HG03135 (cell line): ENCODE data around the gene KRT23.
"Not testable (repeated sequence)": the region's sequence is repeated elsewhere in the genome, so short reads cannot be mapped to it uniquely, and the experiment has no call there.

Source experiments
- ATAC-seq: cut with Tn5 transposase; IDR thresholded peaks from one replicate; pipeline ENCODE4 v1.9.1; 2021; ENCODE audit warnings: mild to moderate bottlenecking, moderate library complexity; ENCODE audit not compliant: unreplicated experiment

Gene KRT23

DNA sequence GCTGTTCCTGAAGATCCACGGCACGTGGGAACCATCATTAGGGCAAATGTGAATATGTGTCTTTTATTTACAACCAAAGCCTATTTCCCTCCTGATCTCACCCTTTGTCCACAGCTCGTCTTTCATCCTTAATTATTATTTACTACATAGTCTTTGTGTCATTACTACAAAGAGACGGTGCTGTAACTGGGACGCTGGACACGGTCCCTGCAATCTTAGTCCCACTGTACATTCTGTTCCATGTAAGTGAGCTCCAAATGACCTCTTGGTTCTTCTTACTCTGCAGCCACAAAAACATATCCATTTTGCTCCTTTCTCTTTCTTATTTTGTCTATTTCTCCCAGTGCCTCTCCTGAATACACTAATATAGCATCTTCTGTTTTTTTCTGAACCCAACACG lies 12.7 kb upstream of the KRT23 start:
- ATAC-seq = no peak

DNA sequence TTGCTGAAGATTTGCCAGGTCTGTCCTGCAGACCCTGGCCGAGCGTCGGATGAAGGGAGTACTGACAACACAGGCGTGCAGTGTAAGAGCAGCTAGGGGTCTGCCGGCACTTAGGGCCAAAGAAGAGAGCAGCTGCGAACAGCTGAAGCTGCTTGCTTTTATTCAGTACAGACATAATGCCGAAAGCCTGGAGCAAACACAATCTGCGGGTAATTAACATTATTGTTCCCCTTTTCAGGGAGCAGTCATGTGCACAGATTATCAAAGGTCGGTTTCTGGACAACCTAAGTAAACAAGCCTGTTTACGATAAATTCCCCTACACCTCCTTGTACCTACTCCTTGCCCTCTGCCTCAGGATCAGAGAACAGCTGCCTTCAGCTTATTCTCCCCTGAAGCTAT lies 12.0 kb upstream of the KRT23 start:
- ATAC-seq = no peak

DNA sequence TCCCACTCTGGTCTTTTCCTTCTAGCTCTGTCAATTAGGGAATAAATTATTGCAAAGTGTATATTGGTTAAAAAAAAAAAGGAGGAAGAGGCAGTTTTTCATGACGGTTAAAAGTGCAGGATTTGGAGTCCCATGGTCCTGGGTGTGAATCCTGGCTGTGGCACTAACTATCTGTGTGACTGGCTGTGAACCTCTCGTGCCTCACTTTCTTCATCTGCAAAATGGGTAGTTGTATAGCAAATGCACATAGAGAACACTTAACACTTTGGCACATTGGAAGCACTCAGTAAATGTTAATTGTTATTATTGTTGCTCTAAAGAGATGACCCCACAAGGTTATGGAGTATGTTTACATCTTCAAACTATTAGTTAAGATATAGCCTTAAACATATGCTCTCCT lies 10.5 kb upstream of the KRT23 start:
- ATAC-seq = no peak

DNA sequence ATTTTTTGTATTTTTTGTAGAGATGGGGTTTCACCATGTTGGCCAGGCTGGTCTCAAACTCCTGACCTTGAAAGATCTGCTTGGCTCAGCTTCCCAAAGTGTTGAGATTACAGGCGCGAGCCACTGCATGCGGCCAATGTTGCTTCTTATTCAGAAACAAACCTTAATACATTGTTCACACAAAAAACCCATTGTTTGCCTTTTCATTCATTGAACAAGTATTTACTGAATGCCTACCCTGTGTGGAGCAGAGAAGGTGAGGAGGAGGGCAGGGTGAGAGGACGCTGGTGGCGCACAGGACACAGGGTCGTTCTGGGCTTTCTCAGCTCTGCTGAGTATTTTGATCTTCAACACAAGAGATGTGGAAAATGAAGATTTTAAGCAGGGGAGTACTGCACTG lies 8.0 kb upstream of the KRT23 start:
- ATAC-seq = no peak

DNA sequence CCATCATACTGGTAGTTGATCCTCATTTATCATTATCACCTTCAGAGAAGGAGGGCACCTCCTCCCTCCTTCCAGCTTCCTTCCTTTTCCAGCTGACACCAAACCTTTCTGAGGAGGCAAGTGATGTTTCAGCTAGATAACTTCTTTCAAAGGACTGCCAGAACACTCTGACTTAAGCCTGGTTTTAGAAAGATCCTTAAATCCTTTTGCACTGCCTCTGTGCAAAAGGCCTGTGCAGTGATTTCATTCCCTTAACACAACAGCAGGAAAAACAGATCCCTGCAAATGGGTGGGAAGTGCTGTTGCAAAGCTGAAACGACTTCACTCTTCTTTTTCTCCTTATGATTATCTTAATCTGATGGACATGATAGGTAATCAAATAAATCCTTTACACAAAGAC lies 7.1 kb upstream of the KRT23 start:
- no peak for ATAC-seq

DNA sequence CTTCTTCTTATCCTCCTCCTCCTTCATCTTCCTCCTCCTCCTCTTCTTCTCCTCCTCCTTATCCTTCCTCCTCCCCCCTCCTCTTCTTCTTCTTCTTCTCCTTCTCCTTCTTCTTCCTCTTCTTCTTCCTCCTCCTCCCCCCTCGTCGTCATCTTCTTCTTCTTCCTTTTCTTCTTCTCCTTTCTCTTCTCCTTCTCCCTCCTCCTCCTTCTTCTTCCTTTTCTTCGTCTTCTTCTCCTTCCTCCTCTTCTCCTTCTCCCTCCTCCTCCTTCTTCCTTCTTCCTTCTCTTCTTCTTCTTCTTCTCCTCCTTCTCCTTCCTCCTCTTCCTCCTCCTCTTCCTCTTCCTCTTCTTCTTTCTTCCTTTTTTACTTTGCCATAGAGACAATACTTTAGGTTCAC lies 5.1 kb upstream of the KRT23 start:
- ATAC-seq = no peak

DNA sequence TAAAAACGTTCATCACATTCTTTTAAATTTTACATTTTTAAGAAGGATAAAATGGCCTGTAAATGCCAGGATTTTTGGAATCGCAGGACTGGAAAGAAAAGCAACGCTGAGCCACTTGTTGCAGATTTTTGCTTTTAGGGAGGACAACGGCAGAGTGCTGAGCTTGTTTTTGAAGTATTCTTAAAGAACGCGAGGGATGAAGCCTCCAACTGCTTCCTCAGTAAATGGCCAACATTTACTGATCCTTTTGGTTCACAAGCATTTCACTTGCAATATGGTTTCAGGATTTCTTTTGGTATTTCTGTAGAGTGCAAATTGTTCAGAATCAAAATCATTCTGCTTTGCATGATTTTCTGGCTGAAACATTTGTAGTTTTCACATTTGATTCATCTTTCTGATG lies 2.8 kb upstream of the KRT23 start:
- ATAC-seq = no peak

DNA sequence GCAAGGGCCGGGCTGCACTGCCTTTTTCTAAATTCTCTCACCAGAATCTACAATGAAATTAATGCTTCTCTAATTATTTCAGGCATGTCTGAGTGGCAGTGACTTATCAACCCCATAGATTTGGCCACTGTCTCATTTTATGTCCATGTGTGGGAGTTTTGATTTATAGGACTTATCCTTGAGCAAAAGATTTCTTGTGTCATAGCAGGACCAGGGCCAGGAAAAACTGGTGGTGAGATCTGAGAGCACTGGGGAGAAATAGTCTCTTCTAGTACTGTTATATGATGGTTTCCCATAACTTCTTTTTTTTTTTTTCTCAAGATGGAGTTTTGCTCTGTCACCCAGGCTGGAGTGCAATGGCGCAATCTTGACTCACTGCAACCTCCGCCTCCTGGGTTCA lies 1.5 kb upstream of the KRT23 start:
- ATAC-seq = no peak

DNA sequence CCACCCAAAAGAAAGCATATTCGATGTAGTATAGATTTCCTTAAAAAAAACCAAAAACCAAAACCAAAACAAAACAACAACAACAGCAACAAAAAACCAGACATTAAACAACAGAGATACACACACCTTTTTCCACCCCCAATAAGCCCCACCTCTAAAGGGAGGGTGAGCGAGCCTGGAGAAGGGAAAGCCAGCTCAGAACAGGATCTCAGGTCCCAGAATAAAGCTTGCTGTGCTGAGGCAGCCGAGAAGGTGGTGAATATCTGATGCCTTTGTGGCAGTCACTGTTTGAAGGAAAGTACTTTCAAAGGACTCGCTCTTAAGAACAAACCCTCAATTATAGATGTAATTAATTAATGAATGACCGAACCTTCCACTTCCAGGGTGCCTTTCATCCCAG lies 470 bp downstream of the KRT23 start:
- ATAC-seq = no peak

DNA sequence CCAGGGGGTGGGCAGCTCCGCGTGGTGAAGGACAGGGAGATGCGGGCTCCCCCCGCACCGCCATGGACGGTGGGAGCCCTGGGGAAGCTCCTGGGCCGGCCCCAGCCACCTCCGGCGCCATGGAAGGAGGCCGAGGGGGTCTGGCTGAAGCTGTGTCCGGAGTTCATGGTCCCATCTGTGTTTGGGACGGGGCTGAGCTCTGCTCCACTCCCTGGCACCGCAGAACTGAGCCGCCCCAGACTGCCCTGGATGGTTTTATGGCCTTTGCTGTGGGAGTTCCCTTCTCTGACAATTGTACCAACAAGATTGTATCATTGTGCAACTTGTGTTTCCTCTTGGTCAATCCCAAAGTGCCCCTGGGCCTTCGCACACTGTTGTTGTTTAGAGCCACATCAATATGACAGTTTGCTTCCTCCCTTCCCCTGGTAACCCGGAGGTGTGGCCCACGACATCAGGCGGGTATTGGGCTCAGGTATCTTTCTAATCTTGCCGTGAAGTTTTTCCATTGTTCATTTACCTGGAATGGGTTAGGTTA lies 942 bp downstream of the KRT23 start:
- ATAC-seq = no peak

DNA sequence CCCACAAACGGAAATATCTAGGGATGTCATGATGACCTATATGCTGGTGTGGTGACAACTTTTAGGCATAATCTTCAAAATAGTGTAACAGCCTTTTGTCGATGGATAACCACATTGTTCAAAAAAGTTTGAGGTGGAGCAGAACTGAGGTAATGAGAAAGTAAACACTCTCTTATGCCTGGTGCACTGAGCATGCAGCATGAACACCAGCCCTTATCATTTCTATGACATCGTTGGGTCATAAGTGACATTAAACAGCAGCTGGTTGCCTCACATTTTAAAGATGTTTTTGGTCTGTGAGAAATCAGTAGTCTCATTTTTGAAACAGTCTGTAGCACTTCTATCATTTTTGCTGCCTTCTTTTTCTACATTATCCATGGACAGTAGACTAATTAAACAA lies 1.8 kb downstream of the KRT23 start:
- no peak for ATAC-seq

DNA sequence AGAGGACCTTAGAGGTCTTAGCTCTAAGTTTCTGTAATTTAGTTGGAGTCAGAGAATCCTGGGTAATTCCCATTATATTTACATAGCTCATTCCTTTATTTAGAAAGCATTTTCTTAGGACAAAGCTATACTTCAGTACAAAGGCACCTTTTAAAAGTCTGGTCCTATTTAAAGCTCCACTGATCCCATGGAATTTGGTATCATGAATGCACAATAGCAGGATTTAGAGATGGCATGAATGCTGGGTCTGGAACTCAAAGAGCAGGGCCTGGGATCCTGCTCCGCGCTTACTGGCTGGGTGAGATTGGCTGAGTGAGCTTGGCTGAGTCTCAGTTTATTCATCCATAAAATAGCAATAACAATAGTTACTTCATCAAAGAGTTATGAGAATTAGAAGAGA lies 4.8 kb downstream of the KRT23 start:
- no peak for ATAC-seq

DNA sequence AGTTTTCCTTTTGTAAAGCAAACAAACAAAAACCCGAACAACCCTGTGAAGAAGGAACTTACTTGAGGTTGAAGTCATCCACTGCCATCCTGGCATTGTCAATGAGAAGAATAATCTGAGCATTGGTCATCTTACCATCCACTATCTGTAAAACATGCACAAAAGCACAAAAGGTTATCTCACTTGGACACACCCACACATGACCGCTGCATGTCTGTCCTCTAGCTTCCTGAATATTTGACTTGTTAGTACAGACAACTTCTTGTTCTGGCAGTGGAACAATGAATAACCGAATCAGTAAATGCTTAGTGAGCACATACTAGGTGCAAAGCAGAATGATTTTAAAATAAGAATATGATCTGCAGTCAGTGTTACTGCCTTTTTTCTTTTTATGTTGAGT lies 6.1 kb downstream of the KRT23 start:
- ATAC-seq = no peak

DNA sequence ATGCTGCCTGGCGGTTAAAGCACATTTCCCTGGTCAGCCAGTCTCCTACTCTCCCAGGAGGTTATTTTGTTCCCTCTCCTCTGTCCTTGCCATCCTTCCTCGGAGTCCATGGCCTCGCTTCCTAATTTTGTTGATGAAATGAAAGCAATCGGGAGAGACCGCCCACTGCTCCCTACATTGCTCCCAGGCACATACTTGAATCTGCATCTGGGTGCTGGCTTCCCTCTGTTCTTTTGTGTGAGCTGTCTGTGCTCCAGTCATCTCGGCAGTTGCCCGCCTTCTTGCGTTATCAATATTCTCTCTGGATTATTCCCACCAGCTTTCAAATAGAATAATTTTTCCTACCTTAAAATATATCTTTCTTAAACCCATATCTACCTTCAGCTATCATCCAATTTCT lies 11.1 kb downstream of the KRT23 start:
- ATAC-seq = no peak

DNA sequence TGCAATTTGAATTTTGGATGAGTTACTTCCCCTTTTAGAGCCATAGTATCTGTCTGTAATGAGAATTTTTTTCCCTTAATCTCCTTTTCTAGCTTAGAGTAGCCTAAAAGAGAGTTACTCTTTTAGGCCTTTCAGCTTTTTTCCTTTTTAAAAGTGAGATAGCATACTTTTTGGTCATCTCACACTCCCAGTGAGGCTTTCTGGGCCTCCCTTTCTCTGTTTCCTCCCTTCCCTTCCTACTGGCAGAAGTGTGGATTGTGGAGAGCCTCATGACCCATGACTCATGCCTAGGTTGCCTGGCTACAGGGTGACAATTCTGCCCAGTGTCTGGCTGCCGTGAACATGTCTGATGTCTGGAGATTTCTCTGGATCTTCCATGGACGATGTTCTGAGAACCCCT lies 15.2 kb downstream of the KRT23 start:
- ATAC-seq = no peak

DNA sequence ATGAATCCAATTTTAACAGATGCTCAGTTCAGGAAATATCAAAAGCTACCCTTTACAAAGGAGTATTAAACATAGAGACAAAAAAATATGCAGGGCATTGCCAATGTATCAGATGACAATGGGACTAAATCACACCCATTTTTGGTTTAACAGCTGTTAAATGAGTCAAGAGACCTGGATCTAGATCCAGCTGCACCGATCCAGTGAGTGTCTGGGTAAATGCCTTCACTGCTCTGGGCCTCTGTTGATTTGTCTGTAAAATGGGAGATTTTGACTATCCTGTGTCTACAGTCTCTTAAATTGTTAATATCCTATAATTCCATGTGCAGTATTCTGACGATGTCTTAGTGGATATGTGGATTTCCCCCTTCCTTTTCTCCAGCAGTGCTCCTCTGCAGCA lies 16.4 kb downstream of the KRT23 start:
- no peak for ATAC-seq

DNA sequence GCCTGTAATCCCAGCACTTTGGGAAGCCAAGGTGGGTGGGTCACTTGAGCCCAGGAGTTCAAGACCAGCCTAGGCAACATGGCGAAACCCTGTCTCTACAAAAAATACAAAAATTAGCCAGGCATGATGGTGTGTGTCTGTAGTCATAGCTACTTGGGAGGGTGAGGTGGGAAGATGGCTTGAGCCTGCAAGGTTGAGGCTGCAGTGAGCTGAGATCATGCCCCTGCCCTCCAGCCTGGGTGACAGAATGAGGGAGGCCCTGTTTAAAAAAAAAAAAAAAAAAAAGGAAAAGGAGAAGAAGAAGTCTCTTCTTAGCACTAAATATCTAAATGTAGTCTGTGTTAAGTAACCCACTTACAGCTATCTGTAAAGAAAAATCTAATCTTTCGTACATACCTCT lies 20.3 kb downstream of the KRT23 start:
- not testable (repeated sequence) for ATAC-seq

DNA sequence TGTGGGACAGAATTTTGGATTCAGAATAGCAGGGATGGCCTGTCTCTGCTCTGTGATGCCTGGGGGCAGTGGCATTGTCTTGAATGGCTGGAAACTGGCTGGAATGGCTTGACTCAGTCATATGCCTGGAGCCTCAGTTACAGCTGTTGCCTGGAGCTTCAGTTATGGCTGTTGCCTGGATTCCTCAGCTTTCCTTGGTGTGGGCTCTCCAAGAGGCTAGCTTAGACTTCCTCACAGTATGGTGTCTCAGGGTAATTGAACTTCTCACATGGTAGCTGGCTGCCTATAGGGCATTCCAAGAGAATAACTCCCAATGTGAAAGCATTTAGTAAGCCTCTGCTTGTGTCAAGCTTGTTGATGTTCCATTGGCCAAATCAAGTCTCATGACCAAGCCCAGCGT lies 21.1 kb downstream of the KRT23 start:
- no peak for ATAC-seq

DNA sequence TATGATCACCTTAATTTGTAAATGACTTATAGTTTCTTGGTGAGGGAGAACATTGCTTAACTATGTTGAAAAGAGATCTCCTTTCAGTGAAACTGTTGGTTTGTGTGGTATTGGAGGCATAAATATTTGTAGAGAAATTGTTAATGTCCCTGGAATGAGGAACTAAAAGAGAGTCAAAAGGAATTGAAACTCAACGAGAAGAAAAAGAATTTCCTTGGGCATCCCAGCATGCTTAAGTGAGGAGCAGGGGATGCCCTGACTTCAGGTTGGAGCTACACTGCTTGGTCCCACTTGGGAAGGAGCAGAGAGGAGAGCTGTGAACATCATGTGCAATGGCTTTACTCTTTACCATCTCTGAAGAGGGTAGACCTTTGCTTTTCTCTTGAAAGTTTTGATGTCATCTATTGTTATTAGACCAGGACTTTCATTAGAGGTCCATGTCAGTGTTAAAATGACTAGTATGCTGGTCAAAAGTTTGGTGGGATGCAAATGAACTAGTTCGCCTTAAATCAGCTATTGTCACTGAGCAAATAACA lies 21.7 kb downstream of the KRT23 start:
- ATAC-seq = no peak

DNA sequence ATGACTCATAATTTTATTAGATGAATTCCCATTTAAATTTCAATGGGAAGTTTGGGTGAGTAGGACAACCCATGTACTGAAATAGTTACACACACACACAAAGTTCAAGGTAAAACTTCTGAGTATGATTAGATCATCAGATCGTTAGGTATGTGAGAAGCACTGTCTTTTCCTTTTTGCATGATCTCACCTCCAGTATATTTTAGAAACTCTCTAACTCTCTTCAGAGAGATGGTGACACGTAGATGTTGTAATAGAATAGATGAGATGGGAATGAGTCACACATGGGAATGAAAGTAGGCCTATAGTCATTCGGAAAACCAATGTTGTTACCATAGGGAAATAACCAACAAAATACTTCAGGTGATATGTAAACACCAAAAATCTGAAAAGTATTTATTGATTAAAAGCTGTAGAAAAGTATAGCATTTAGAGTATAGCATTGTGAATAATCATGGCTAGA lies 22.2 kb downstream of the KRT23 start:
- no peak for ATAC-seq

DNA sequence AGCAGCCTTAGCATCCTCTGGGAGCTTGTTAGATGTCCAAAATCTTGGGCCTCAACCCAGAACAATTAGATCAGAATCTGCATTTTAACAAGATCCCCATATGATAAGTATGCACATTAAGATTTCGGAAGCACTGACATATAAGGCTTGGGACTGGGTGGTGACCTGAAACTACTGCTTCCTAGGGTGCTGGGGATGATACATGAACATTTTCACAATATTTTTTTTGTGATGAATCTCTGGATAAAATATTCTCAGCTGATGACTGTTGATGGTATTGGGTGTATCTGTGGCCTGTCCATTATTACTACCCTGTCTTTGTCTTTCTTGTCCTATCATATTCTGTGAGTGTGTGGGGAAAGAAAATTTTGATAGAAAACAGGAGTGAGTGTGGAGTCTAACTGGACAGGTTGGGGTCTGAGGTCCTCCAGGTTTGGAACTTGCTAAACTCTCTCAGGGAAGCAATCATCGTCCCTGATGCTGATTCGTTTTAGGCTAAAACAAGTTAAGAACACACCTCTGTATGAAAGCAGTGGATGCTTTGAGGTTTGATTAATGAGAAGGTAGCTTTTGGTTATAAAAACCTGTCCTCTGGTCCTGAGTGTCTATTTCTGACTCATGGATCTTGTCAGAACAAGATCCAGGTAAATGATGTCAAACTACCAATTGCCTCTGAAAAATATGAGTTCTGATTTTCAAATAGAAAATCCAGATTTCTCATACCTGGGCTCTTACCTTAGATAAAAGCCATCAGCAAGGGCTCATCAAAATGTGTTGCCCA lies 23.2 kb downstream of the KRT23 start:
- no peak for ATAC-seq

DNA sequence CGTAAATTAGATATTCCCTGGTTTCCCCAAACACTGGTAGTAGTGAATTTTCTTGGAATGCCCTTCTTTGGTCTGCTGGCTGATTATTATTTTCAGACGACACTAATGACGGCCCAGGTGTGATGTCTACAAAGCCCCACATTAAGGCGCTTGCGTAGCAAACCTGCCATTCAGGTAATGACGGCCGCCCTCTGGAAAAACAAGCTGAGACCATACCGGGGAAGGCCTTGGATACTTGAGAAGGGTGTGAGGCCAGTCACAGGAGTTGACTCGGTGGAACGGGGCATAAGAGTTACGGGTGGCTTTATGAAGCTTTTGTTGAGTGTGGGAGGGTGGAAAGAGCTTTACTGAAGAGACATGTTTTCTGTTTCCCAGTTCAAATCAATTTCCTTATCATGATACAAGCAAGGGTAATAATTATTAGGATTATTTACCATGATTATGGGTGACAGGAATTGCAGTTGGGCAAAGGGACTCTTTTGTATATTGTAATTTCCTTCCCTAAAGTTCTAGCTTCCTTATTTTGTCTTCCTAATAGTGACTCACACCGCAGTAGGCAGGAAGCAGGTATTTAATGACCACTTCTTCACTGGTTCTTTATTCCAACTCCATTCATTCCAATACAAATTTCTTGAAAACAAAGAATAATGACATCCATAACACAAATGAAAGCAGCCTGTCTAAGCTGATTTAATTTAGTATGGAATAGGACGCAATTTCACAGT lies 24.8 kb downstream of the KRT23 start:
- ATAC-seq = no peak
